Measurements from ENCODE around the gene L3MBTL3.
"Not testable (repeated sequence)": the region's sequence is repeated elsewhere in the genome, so short reads cannot be mapped to it uniquely, and the experiment has no call there.

Gene L3MBTL3

GRCh38 chr6:130138909-130139242 lies 120.5 kb downstream of the L3MBTL3 start:
- DNase-seq (ENCODE audit: low read depth): no peak

GRCh38 chr6:130140084-130140483 lies 121.7 kb downstream of the L3MBTL3 start:
- no peak for DNase-seq (ENCODE audit: low read depth)

GRCh38 chr6:130143709-130144108 lies 125.3 kb downstream of the L3MBTL3 start:
- DNase-seq (ENCODE audit: low read depth): peak; percentile 39

- DNase-seq (ENCODE audit: low read depth): no peak
Observed at GRCh38 chr6:130147111-130147510, 128.7 kb downstream of the L3MBTL3 start.

GRCh38 chr6:130148181-130148580 lies 129.8 kb downstream of the L3MBTL3 start:
- DNase-seq (ENCODE audit: low read depth): no peak

GRCh38 chr6:130149016-130149415 lies 130.6 kb downstream of the L3MBTL3 start:
- not testable (repeated sequence) for DNase-seq (ENCODE audit: low read depth)

- DNase-seq (ENCODE audit: low read depth): no peak
Observed at GRCh38 chr6:130150906-130151305, 132.5 kb downstream of the L3MBTL3 start.

- DNase-seq (ENCODE audit: low read depth): no peak
Observed at GRCh38 chr6:130152908-130153510, 134.6 kb downstream of the L3MBTL3 start.

- no peak for DNase-seq (ENCODE audit: low read depth)
Observed at GRCh38 chr6:130156908-130157307, 138.5 kb downstream of the L3MBTL3 start.

GRCh38 chr6:130158056-130158455 lies 139.7 kb downstream of the L3MBTL3 start:
- DNase-seq (ENCODE audit: low read depth): peak; percentile 1

- no peak for DNase-seq (ENCODE audit: low read depth)
Observed at GRCh38 chr6:130158548-130158947, 140.2 kb downstream of the L3MBTL3 start.

GRCh38 chr6:130159956-130160355 lies 141.6 kb downstream of the L3MBTL3 start:
- DNase-seq (ENCODE audit: low read depth): no peak

GRCh38 chr6:130161683-130162404 lies 143.5 kb downstream of the L3MBTL3 start:
- DNase-seq (ENCODE audit: low read depth): no peak

- no peak for DNase-seq (ENCODE audit: low read depth)
Observed at GRCh38 chr6:130162421-130162820, 144.0 kb downstream of the L3MBTL3 start.

- DNase-seq (ENCODE audit: low read depth): no peak
Observed at GRCh38 chr6:130163266-130163665, 144.9 kb downstream of the L3MBTL3 start.

- DNase-seq (ENCODE audit: low read depth): no peak
Observed at GRCh38 chr6:130164251-130164650, 145.9 kb downstream of the L3MBTL3 start.

- peak; percentile 13 for DNase-seq (ENCODE audit: low read depth)
Observed at GRCh38 chr6:130167655-130168054, 149.3 kb downstream of the L3MBTL3 start.

GRCh38 chr6:130170160-130170559 lies 151.8 kb downstream of the L3MBTL3 start:
- not testable (repeated sequence) for DNase-seq (ENCODE audit: low read depth)

GRCh38 chr6:130173377-130174004 lies 155.1 kb downstream of the L3MBTL3 start:
- not testable (repeated sequence) for DNase-seq (ENCODE audit: low read depth)

- DNase-seq (ENCODE audit: low read depth): no peak
Observed at GRCh38 chr6:130176378-130176777, 158.0 kb downstream of the L3MBTL3 start.

GRCh38 chr6:130178692-130179091 lies 160.3 kb downstream of the L3MBTL3 start:
- DNase-seq (ENCODE audit: low read depth): peak; percentile 88

- no peak for DNase-seq (ENCODE audit: low read depth)
Observed at GRCh38 chr6:130182466-130182865, 164.1 kb downstream of the L3MBTL3 start.

Data from EH (cell line).